GM18526 (cell line): ENCODE data around the gene CCDC178.

ENCODE experiments used
- POLR2A ChIP-seq: IDR thresholded peaks from 3 replicates; pipeline ENCODE4 v1.6.1; 2011; ENCODE audit not compliant: insufficient read length; ENCODE audit errors: extremely low read depth

The CCDC178 gene

GRCh38 chr18:33372442-33372841 lies 68.1 kb downstream of the CCDC178 start:
- no peak for TF ChIP-seq POLR2A

- no peak for TF ChIP-seq POLR2A
Observed at GRCh38 chr18:33369711-33370449, 70.6 kb downstream of the CCDC178 start.

GRCh38 chr18:33356735-33357134 lies 83.8 kb downstream of the CCDC178 start:
- TF ChIP-seq POLR2A: no peak

- no peak for TF ChIP-seq POLR2A
Observed at GRCh38 chr18:33355756-33356155, 84.8 kb downstream of the CCDC178 start.

- no peak for TF ChIP-seq POLR2A
Observed at GRCh38 chr18:33355263-33355662, 85.3 kb downstream of the CCDC178 start.

- TF ChIP-seq POLR2A: no peak
Observed at GRCh38 chr18:33350256-33350655, 90.3 kb downstream of the CCDC178 start.

GRCh38 chr18:33334781-33335180 lies 105.7 kb downstream of the CCDC178 start:
- TF ChIP-seq POLR2A: no peak

- no peak for TF ChIP-seq POLR2A
Observed at GRCh38 chr18:33330711-33331110, 109.8 kb downstream of the CCDC178 start.

GRCh38 chr18:33326975-33327374 lies 113.5 kb downstream of the CCDC178 start:
- no peak for TF ChIP-seq POLR2A

GRCh38 chr18:33317640-33318039 lies 122.9 kb downstream of the CCDC178 start:
- no peak for TF ChIP-seq POLR2A

GRCh38 chr18:33316146-33316587 lies 124.4 kb downstream of the CCDC178 start:
- no peak for TF ChIP-seq POLR2A

GRCh38 chr18:33307520-33307919 lies 133.0 kb downstream of the CCDC178 start:
- TF ChIP-seq POLR2A: no peak

GRCh38 chr18:33304277-33304676 lies 136.2 kb downstream of the CCDC178 start:
- no peak for TF ChIP-seq POLR2A

GRCh38 chr18:33291539-33291938 lies 149.0 kb downstream of the CCDC178 start:
- TF ChIP-seq POLR2A: no peak

- TF ChIP-seq POLR2A: no peak
Observed at GRCh38 chr18:33288082-33288716, 152.3 kb downstream of the CCDC178 start.

GRCh38 chr18:33282709-33283333 lies 157.7 kb downstream of the CCDC178 start:
- TF ChIP-seq POLR2A: no peak
